ENCODE measurements around the gene EWSR1.

Gene EWSR1

GRCh38 chr22:29307596-29308147, 39.6 kb downstream of the EWSR1 start:
- no peak for DNase-seq

DNA sequence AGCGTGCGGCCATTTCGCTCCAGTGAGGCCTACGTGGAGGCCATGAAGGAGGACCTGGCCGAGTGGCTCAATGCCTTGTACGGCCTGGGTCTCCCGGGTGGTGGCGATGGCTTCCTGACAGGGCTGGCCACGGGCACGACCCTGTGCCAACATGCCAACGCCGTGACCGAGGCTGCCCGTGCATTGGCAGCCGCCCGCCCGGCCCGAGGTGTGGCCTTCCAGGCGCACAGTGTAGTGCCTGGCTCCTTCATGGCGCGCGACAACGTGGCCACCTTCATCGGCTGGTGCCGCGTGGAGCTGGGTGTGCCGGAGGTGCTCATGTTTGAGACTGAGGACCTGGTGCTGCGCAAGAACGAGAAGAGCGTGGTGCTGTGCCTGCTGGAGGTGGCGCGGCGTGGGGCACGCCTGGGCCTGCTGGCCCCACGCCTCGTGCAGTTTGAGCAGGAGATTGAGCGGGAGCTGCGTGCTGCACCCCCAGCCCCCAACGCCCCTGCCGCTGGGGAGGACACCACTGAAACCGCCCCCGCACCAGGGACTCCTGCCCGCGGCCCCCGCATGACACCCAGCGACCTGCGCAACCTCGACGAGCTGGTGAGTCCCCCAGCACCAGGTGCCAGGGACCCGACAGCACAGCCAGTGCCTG, 40.2 kb downstream of the EWSR1 start:
- no peak for DNase-seq

DNA sequence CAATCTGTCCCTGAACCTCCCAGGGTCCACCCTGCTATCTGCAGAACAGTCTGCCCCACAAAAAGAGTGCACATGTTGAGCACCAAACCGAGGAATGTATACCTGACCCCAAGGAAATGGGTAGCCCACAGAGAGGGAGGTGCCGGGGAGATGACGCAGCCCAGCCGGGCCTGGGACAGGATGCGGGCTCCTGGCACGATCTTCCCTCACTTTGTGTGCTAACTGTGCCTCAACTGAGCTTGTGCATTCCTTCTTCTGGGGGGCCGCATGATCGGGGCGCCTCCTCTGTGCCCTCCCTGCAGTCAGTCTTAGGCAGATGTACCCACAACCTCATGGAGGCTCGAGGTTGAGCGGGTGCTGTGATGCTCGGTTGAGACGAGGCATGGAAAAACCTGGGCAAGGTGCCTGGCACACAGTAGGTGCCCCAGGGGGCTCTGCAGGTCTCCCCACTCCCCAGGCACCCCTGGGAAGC, 40.8 kb downstream of the EWSR1 start:
- peak; percentile 22 for DNase-seq

GRCh38 chr22:29309332-29310064, 41.4 kb downstream of the EWSR1 start:
- no peak for DNase-seq

DNA sequence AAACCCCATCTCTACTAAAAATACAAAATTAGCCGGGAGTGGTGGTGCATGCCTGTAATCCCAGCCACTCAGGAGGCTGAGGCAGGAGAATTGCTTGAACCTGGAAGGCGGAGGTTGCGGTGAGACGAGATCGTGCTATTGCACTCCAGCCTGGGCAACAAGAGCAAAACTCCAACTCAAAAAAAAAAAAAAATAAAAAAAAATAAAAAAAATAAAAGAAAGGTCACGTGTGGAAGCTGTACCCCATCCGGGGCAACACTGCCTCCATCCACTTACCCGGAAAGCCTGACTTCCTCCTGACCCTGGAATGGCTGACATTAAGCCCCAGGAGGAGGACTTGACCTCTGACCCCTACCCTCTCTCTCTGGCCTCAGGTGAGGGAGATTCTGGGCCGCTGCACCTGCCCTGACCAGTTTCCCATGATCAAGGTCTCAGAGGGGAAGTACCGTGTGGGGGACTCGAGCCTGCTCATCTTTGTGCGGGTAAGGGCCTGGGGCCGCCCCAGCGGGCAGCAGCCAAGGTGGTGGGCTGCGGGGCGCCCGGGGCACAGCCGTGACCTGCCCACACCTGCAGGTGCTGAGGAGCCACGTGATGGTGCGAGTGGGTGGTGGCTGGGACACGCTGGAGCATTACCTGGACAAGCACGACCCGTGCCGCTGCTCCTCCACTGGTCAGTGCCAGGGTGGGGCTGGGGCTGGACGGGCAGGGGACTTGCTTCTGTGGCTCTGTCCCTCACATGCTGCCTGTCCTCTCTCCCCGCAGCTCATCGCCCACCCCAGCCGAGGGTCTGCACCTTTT, 42.2 kb downstream of the EWSR1 start:
- no peak for DNase-seq

DNA sequence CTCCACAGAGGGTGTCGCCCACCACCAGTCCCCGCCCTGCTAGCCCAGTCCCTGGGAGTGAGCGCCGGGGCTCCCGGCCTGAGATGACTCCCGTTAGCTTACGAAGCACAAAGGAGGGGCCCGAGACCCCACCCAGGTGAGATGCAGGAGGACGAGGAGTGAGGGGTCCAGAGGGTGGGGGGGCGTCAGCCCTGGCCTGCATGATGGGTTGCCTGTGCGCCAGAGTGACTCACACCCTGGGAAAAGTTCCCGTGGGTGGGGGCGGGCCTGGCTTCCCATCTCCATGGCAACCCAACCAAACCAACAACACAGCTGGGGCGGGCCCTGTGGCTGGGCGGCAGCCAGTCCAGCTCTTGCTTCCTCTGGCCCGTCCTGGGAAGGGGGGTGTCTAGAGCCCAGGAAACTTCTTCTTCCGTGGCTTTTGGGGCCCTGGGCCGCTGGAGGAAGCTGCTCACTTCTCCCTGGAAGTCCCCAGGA, 42.8 kb downstream of the EWSR1 start:
- DNase-seq = peak; percentile 62

- peak; percentile 12 for DNase-seq
These were observed 43.6 kb downstream of the EWSR1 start for GRCh38 chr22:29311464-29312217.

GRCh38 chr22:29312218-29313125, 44.4 kb downstream of the EWSR1 start:
- DNase-seq = peak; percentile 17

DNA sequence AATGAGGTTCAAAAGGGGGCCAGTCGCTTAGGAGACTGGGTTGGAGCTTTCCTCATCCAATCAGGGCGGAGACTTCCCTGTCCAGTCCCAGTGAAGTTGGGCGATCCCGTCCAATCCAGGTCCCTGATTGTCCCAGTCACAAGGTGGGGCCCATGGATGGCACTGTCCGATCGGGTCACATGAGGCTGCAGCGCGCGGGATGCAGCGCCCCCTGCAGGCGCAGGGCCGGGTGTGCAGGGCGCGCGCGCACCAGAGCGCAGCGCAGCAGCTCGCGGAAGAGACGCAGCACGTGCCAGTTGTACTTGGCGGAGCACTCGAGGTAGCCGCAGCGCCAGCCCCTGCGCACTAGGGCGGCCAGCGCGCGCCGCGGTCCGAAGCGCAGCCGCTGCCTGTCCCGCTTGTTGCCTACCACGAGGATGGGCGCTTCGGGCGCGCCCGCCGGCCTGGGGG, 45.1 kb downstream of the EWSR1 start:
- no peak for DNase-seq

DNA sequence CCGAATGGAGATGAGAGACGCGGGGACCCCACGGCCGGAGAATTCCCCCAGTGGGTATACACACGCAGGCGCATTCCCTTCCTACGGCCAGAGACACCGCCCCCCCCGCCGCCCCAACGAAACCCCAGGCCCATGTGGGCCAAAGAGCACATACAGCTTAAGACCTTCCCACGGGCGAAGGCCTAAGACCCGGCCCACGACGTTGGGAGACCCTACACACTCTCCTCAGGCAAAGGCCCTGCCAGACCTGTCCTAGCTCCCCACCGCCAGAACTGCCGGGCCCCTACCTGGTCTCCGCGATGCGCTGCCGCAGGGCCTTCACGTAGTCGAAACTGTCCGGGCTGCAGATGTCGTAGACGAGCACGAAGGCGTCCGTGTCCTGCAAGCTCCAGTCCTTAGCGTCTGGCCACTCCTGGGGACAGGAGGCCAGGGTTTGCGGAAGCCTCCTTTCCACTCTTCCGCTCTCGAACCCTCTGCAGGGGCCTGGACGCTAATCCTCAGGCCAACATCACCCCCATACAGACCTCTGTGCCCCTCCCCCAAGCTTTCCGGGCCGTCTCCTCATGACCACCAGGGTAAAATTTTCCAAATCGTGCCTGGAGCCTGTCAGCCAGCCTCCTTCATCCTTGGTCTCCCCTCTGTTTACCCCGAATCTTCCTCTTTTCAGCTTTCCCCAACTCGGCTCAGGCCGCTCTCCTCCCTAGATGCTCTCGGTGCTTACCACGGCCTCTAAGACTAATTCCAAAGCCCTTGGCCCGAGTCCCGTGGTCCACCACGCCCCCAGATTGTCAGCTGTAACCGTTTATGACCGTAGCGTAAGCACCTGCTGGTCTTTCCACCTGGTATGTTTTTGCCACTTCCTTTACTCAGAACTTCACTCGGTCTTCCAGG, 45.8 kb downstream of the EWSR1 start:
- no peak for DNase-seq

GRCh38 chr22:29314537-29315285, 46.6 kb downstream of the EWSR1 start:
- DNase-seq = no peak

DNA sequence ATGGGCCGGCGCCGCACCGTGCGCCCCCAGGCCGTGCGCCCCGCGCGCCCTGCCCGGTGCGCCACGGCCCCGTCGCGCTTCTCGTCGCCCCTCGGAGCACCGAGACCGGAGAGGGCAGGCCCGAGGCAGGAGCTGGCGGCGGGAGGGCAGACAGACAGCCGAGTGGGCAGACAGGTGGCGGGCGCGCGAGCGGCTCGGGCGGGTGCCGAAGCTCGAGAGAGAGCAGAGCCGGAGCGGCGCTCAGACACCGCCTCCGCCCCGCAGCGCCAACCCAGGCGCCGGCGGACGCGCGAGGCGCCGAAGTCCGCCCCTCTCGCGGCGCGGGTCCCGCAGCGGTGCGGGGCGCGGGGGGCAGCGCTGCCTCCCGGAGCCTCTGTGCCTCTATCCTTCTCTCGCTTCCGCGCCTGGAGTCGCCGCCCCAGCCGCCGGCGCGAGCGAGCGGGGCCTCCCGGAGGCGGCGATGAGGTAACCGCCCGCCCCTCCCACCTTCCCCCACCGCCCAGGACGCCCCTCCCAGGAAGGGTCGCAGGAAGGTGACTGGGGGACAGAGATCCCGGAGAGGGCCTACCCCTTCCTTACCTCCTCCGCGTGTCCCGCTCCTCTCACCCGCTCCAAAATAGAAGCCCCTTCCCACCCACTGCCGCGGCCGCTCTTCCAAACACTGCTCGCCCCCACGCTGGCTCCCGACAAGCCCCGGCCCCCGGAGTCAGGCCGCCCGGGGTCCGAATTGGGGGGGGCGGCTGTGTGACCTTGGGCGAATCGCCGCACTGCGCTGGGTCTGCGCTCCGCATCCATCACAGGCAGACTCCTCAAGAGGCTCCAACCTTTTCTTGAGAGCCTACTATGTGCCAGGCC, 47.4 kb downstream of the EWSR1 start, which contains the start of gene RASL10A:
Gene RASL10A (minus strand): TSS at position 412 of the 855 bp plus-strand sequence. CDS start 451 bp downstream, outside the sequence.
- no peak for DNase-seq

- no peak for DNase-seq
These were observed 48.2 kb downstream of the EWSR1 start for GRCh38 chr22:29316141-29316828.

- no peak for DNase-seq
These were observed 49.9 kb downstream of the EWSR1 start for GRCh38 chr22:29317827-29318454.

DNA sequence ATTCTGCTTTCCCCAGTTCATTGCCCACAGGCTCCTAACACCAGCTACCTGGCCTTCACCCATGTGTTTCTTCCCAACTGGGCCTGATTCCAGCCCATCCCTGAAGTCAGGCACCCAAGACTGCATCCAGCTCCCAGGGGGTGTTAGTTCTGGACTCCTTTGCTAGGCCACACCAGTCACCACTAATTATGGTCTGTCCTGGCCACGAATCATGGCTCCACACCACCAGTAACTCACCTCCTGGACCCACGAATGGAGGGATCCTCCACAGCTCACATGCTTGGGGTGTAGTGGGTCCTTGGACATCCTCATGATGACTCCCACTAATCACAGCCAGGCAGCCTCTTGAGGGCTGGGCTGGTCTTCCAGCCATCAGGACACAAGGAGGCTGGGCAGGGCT, 51.0 kb downstream of the EWSR1 start:
- DNase-seq = no peak

- DNase-seq = no peak
These were observed 52.5 kb downstream of the EWSR1 start for GRCh38 chr22:29320546-29320945.

DNA sequence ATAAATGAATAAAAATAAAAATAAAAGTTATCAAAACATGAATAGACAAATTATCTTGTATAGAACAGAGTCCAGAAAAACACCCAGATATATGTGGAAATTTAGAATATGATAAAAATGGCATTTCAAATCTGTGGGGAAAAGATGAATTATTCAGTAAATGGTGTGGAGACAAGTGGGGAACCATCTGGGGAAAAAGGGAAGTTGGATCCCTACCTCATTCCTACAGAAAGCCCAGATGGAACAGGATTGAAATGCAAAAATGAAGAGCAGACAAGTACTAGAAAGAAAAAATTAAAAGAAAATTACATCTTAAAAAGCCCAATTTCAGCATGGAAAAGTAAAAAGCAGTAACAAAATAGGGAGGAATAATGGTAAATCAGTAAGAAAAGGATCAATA, 55.6 kb downstream of the EWSR1 start:
- no peak for DNase-seq
